GM10266 (cell line): ENCODE data around the gene PHF23.
A peak's percentile ranks its signal among the peaks of the same experiment; 100 is the strongest.

Experiments
- DNase-seq: peaks from one replicate; pipeline ENCODE4 v3.0.0; 2012; ENCODE audit errors: extremely low spot score
- TF ChIP-seq, protein P1 (sequence below): IDR thresholded peaks from 2 replicates; pipeline ENCODE4 v1.5.1; 2012; ENCODE audit warnings: mild to moderate bottlenecking, low read depth; ENCODE audit not compliant: control insufficient read depth, insufficient read depth; ENCODE audit errors: missing control alignments

Gene PHF23

GRCh38 chr17:7262192-7262934 is 23.1 kb upstream of the PHF23 start, which contains the start of gene CLDN7:
Gene CLDN7 (minus strand): TSS chr17:7262478. CDS start chr17:7262043, 435 bp downstream.
- TF ChIP-seq, protein P1, sequence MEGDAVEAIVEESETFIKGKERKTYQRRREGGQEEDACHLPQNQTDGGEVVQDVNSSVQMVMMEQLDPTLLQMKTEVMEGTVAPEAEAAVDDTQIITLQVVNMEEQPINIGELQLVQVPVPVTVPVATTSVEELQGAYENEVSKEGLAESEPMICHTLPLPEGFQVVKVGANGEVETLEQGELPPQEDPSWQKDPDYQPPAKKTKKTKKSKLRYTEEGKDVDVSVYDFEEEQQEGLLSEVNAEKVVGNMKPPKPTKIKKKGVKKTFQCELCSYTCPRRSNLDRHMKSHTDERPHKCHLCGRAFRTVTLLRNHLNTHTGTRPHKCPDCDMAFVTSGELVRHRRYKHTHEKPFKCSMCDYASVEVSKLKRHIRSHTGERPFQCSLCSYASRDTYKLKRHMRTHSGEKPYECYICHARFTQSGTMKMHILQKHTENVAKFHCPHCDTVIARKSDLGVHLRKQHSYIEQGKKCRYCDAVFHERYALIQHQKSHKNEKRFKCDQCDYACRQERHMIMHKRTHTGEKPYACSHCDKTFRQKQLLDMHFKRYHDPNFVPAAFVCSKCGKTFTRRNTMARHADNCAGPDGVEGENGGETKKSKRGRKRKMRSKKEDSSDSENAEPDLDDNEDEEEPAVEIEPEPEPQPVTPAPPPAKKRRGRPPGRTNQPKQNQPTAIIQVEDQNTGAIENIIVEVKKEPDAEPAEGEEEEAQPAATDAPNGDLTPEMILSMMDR = no peak
- DNase-seq = no peak

- TF ChIP-seq, protein P1 = no peak
- peak; percentile 73 for DNase-seq
These were observed 22.3 kb upstream of the PHF23 start for GRCh38 chr17:7261379-7262191.

- peak; percentile 68 for DNase-seq
- TF ChIP-seq, protein P1 = no peak
These were observed 21.6 kb upstream of the PHF23 start for GRCh38 chr17:7260651-7261378.

- TF ChIP-seq, protein P1 = no peak
- DNase-seq = no peak
These were observed 20.9 kb upstream of the PHF23 start for GRCh38 chr17:7260151-7260550.

- TF ChIP-seq, protein P1 = no peak
These were observed 20.3 kb upstream of the PHF23 start for GRCh38 chr17:7259555-7259889.

GRCh38 chr17:7258731-7259554 is 19.7 kb upstream of the PHF23 start:
- TF ChIP-seq, protein P1 = no peak
- no peak for DNase-seq

More at GRCh38 chr17:7259555-7259889, 20.3 kb upstream of the PHF23 start:
- no peak for DNase-seq
